GM12878 (cell line): Measurements from ENCODE around the gene MATN1. TPM values are rescaled to one million over a fixed set of nuclear protein-coding genes. Genes with fewer than 3 reads are reported as not detected.

Source experiments
- ATAC-seq: fragments of 200-7000 bp; cut with Tn5 transposase; 3 replicates; pipeline ENCODE4 v1.9.1; 2020; ENCODE audit warnings: mild to moderate bottlenecking, moderate library complexity
- BruUV-seq: library from RNA; stranded (reverse); fragments of 400-500 nt; replicated peaks from 2 replicates; lab custom pipeline; 2021; lab: Mats Ljungman, UMichigan
- CTCF ChIA-PET: fragments of 300-600 bp; sonication (Branson Sonifier 250); formaldehyde crosslinking; extraction: SDS; loops from one replicate; lab custom pipeline; 2021; ENCODE audit warnings: inconsistent platforms; lab: Yijun Ruan, JAX
- POLR2A ChIA-PET: fragments of 350-600 bp; formaldehyde crosslinking; extraction: SDS; loops from one replicate; lab custom pipeline; 2021; ENCODE audit warnings: inconsistent platforms; lab: Charles Lee
- RAD21 ChIA-PET: fragments of 300-600 bp; sonication (Branson Sonifier 250); formaldehyde crosslinking; loops from one replicate; lab custom pipeline; 2023; ENCODE audit warnings: antibody characterized with exemption; ENCODE audit not compliant: unreplicated experiment; lab: Charles Lee
- SMC1A ChIA-PET: fragments of 300-600 bp; sonication (Branson Sonifier 250); formaldehyde crosslinking; loops from one replicate; lab custom pipeline; 2023; ENCODE audit not compliant: unreplicated experiment, uncharacterized antibody; lab: Charles Lee
- DNase-seq: peaks from one replicate; pipeline ENCODE4 v3.0.0-alpha.2; 2011; ENCODE audit warnings: low read depth, low spot score
- FAIRE-seq: peaks from 3 replicates; lab custom pipeline; 2011; peaks lifted over from hg19 to GRCh38; lab: Jason Lieb, UNC
- H2AFZ ChIP-seq: 2 replicates; pipeline ENCODE4 v1.6.0; 2011; ENCODE audit warnings: low read depth, low read length, control low read depth; ENCODE audit not compliant: control insufficient read depth
- H3K27ac ChIP-seq: 2 replicates; pipeline ENCODE4 v1.5.1; 2011; ENCODE audit warnings: control low read depth; ENCODE audit not compliant: control insufficient read depth, insufficient read depth
- H3K27me3 ChIP-seq, 2 experiments: replicated peaks in 1 of 2; 2 replicates each; pipeline versions ENCODE4 v1.6.0 to v1.6.1; 2011; ENCODE audit warnings: low read length in 1 of 2; ENCODE audit not compliant: control insufficient read depth in 2 of 2, insufficient read depth in 2 of 2
- H3K36me3 ChIP-seq, 2 experiments: 2 replicates each; pipeline ENCODE4 v1.5.1; 2011; ENCODE audit warnings: low read length in 1 of 2; ENCODE audit not compliant: control insufficient read depth in 2 of 2, insufficient read depth in 2 of 2
- H3K4me1 ChIP-seq: 2 replicates; pipeline ENCODE4 v1.6.1; 2011; ENCODE audit warnings: mild to moderate bottlenecking, low read length, moderate library complexity, mixed read lengths; ENCODE audit not compliant: control insufficient read depth, insufficient read depth
- H3K4me2 ChIP-seq: 2 replicates; pipeline ENCODE4 v1.6.0; 2011; ENCODE audit warnings: control low read depth; ENCODE audit not compliant: control insufficient read depth, insufficient read depth
- H3K4me3 ChIP-seq: fragments of 200-600 bp; sonication (generic); 2 replicates; pipeline ENCODE4 v1.5.1; 2016
- H3K79me2 ChIP-seq: 2 replicates; pipeline ENCODE4 v1.6.0; 2011; ENCODE audit warnings: low read length; ENCODE audit not compliant: control insufficient read depth, insufficient read depth
- H3K9ac ChIP-seq: 2 replicates; pipeline ENCODE4 v1.8.0; 2011; ENCODE audit warnings: low read length, control low read depth, mixed read lengths; ENCODE audit not compliant: control insufficient read depth, insufficient read depth
- H3K9me3 ChIP-seq: replicated peaks from 3 replicates; pipeline ENCODE4 v1.5.1; 2011; ENCODE audit warnings: mild to moderate bottlenecking, low read length; ENCODE audit not compliant: control insufficient read depth, insufficient read depth
- H4K20me1 ChIP-seq: 2 replicates; pipeline ENCODE4 v1.6.0; 2011; ENCODE audit not compliant: control insufficient read depth, insufficient read depth
- ATF2 ChIP-seq: IDR thresholded peaks from 2 replicates; pipeline ENCODE4 v1.6.1; 2012; ENCODE audit warnings: low read length, inconsistent platforms
- HCFC1 ChIP-seq: fragments of 150-350 bp; IDR thresholded peaks from 2 replicates; pipeline ENCODE4 v1.6.1; 2014; ENCODE audit warnings: low read length
- IKZF2 ChIP-seq, 2 experiments: fragments of 450-650 bp; IDR thresholded peaks; 2 replicates each; pipeline ENCODE4 v1.6.1; 2017; ENCODE audit warnings: mild to moderate bottlenecking in 2 of 2, moderate library complexity in 2 of 2
- MTA2 ChIP-seq: fragments of 450-650 bp; IDR thresholded peaks from 2 replicates; pipeline ENCODE4 v1.6.1; 2016; ENCODE audit warnings: low read depth, mild to moderate bottlenecking, moderate library complexity
- PRDM15 ChIP-seq: fragments of 450-650 bp; formaldehyde crosslinking; IDR thresholded peaks from 2 replicates; pipeline ENCODE4 v1.4.0; 2020; ENCODE audit warnings: mild to moderate bottlenecking, moderate library complexity
- SREBF2 ChIP-seq: IDR thresholded peaks from 2 replicates; pipeline ENCODE4 v1.6.1; 2012; ENCODE audit warnings: mild to moderate bottlenecking, low read length
- TBL1XR1 ChIP-seq: IDR thresholded peaks from 2 replicates; pipeline ENCODE4 v1.6.1; 2012; ENCODE audit warnings: low read depth, low read length, improper control_type of control experiment
- WGBS: methylation state at CpG from one replicate; pipeline ENCODE4 v1.1.6; 2016; ENCODE audit warnings: low lambda C conversion rate; ENCODE audit not compliant: insufficient replicate concordance, insufficient coverage; ENCODE audit errors: missing lambda C conversion rate; 5-methylcytosine and 5-hydroxymethylcytosine counted together
- in situ Hi-C: fragments of 300-500 bp; cut with MboI; formaldehyde crosslinking; loops from 9 replicates; pipeline ENCODE4 v1.14.3; 2018; ENCODE audit warnings: mixed read lengths
- intact Hi-C: fragments of 100-400 bp; cut with micrococcal nuclease; formaldehyde crosslinking; loops from one replicate; pipeline ENCODE4 v1.14.2; 2022; ENCODE audit not compliant: unreplicated experiment
- polyA plus RNA-seq, 11 experiments: library from polyadenylated mRNA; depleted of rRNA in 4 of 11; unstranded in 6 of 11; stranded (reverse) in 5 of 11; fragments of >200 nt; fragmentation: Nextera tagmentation in 4 of 11; fragmentation: Illumina TruSeq in 1 of 11; extraction: Ambion mirVana in 4 of 11; extraction: Trizol in 1 of 11; gene quantifications; 1 replicate in 1 of 11; 2 replicates in 10 of 11; pipeline versions ENCODE4 v1.2.1 to v1.2.3, GENCODE V29; 2011 to 2016; ENCODE audit warnings: inconsistent platforms in 2 of 11, missing spikeins in 2 of 11, low read depth in 1 of 11
- total RNA-seq, 4 experiments: library from RNA; depleted of rRNA in 3 of 4; stranded (reverse); fragments of >200 nt in 3 of 4; fragmentation: Illumina TruSeq in 1 of 4; extraction: Trizol in 1 of 4; gene quantifications; 2 replicates each; pipeline versions ENCODE4 v1.2.1 to v1.2.3, GENCODE V29; 2013 to 2021
- TF ChIP-seq, protein P1 (sequence below): fragments of 450-650 bp; IDR thresholded peaks from 2 replicates; pipeline ENCODE4 v1.6.1; 2017; ENCODE audit warnings: low read depth, mild to moderate bottlenecking, moderate library complexity
- TF ChIP-seq, protein P2 (sequence below): fragments of 150-350 bp; IDR thresholded peaks from 2 replicates; pipeline ENCODE4 v1.6.1; 2016; ENCODE audit warnings: low read depth, low read length
- TF ChIP-seq, protein P3 (sequence below): IDR thresholded peaks from 2 replicates; pipeline ENCODE4 v1.6.1; 2012; ENCODE audit warnings: low read depth, low read length, improper control_type of control experiment

The MATN1 gene
- total and polyA plus RNA-seq, 10 of the 15 experiments (the other 5 are each of a cell fraction or from before 2014, with no cell fraction given) = 0.04 to 0.50 (median 0.10) TPM; not detected in 1

- POLR2A ChIA-PET = interaction anchor here (1.3 to 22.5 kb wide), 2 partner anchors 11 to 19 kb away, joined by 6 to 741 read pairs; partner anchors contain the start of gene LAPTM5
- Histone ChIP-seq H2AFZ (no peak overlapping the region), H3K9me3 (no peaks in the 10 kb centered on the region), H4K20me1 (peaks cover 8% of the 10 kb centered on the region; the same call in 1 of the 2 replicates), H3K4me1 (peaks cover 69% of the 10 kb centered on the region), H3K9ac (no peak overlapping the region), H3K27ac (peak overlapping the region; percentile 93), H3K36me3 (peaks cover 58 to 63% of the 10 kb centered on the region in 2 experiments), H3K79me2 (peaks cover 71% of the 10 kb centered on the region), H3K4me2 (peak overlapping the region; percentile 75), H3K4me3 (no peak overlapping the region), H3K27me3 (no peaks in the 10 kb centered on the region)
- no TSS peak for BruUV-seq
- WGBS = 53% methylated on average over 12 of the region's 12 CpGs
- FAIRE-seq (no peak), ATAC-seq (no peak), DNase-seq (no peak)
- RAD21 ChIA-PET = interaction anchor here (0.8 to 14.8 kb wide), 6 partner anchors 9 to 38 kb away, joined by 3 to 462 read pairs (median 8); partner anchors contain the start of gene LAPTM5
- CTCF ChIA-PET = interaction anchor here (0.6 to 16.5 kb wide), 9 partner anchors 9 to 1144 kb away, joined by 3 to 161 read pairs (median 23); partner anchors contain the start of gene LAPTM5
- SMC1A ChIA-PET = interaction anchor here (1.0 to 24.8 kb wide), 4 partner anchors 13 to 39 kb away, joined by 6 to 556 read pairs (median 344); partner anchors contain the start of genes LAPTM5 and MATN1
- intact Hi-C loops (loop anchor here (5.0 kb wide), 1 partner anchor 36 kb away; no protein-coding TSS in a partner anchor), in situ Hi-C loops (no loop called here)
- TF ChIP-seq MTA2 (0 out of 2 replicates have a peak, but pooled peaks have one; percentile 21), TBL1XR1 (no peak), IKZF2 (IDR thresholded peaks at IDR 0.05) (peak; percentile 87 to 90), HCFC1 (no peak), PRDM15 (CRISPR knock-in tag) (no peak), ATF2 (no peak), SREBF2 (no peak)
- TF ChIP-seq, protein P1, sequence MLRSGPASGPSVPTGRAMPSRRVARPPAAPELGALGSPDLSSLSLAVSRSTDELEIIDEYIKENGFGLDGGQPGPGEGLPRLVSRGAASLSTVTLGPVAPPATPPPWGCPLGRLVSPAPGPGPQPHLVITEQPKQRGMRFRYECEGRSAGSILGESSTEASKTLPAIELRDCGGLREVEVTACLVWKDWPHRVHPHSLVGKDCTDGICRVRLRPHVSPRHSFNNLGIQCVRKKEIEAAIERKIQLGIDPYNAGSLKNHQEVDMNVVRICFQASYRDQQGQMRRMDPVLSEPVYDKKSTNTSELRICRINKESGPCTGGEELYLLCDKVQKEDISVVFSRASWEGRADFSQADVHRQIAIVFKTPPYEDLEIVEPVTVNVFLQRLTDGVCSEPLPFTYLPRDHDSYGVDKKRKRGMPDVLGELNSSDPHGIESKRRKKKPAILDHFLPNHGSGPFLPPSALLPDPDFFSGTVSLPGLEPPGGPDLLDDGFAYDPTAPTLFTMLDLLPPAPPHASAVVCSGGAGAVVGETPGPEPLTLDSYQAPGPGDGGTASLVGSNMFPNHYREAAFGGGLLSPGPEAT = peak; percentile 53; the same call in 1 of the 2 replicates
- TF ChIP-seq, protein P2, sequence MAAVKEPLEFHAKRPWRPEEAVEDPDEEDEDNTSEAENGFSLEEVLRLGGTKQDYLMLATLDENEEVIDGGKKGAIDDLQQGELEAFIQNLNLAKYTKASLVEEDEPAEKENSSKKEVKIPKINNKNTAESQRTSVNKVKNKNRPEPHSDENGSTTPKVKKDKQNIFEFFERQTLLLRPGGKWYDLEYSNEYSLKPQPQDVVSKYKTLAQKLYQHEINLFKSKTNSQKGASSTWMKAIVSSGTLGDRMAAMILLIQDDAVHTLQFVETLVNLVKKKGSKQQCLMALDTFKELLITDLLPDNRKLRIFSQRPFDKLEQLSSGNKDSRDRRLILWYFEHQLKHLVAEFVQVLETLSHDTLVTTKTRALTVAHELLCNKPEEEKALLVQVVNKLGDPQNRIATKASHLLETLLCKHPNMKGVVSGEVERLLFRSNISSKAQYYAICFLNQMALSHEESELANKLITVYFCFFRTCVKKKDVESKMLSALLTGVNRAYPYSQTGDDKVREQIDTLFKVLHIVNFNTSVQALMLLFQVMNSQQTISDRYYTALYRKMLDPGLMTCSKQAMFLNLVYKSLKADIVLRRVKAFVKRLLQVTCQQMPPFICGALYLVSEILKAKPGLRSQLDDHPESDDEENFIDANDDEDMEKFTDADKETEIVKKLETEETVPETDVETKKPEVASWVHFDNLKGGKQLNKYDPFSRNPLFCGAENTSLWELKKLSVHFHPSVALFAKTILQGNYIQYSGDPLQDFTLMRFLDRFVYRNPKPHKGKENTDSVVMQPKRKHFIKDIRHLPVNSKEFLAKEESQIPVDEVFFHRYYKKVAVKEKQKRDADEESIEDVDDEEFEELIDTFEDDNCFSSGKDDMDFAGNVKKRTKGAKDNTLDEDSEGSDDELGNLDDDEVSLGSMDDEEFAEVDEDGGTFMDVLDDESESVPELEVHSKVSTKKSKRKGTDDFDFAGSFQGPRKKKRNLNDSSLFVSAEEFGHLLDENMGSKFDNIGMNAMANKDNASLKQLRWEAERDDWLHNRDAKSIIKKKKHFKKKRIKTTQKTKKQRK = no peak
- TF ChIP-seq, protein P3, sequence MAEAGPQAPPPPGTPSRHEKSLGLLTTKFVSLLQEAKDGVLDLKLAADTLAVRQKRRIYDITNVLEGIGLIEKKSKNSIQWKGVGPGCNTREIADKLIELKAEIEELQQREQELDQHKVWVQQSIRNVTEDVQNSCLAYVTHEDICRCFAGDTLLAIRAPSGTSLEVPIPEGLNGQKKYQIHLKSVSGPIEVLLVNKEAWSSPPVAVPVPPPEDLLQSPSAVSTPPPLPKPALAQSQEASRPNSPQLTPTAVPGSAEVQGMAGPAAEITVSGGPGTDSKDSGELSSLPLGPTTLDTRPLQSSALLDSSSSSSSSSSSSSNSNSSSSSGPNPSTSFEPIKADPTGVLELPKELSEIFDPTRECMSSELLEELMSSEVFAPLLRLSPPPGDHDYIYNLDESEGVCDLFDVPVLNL = no peak
Measured at GRCh38 chr1:30741239-30741894, 18.0 kb upstream of the MATN1 start.
